Activated CD4-positive, alpha-beta T cell treated with anti-CD3 and anti-CD28 coated beads for 1 hour (primary cell): ENCODE measurements around the gene AFDN.

Source experiments
- DNase-seq: peaks from one replicate; pipeline ENCODE4 v3.0.0-alpha.2; 2020

Gene AFDN

DNA sequence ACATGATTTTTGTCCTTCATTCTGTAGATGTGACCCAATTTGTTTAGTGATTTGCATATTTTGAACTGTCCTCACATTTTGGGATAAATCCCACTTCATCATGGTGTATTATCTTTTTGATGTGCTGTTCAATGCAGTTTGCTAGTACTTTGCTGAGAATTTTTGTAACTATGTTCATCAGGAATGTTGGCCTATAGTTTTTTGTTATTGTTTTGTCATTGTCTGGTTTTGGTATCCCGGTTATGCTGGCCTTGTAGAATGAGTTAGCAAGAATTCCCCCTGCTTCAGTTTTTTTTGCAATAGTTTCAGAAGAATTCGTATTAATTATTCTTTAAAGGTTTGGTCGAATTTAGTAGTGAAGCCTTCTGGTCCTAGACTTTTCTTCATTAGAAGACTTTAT is 182.6 kb downstream of the AFDN start:
- DNase-seq: no peak

DNA sequence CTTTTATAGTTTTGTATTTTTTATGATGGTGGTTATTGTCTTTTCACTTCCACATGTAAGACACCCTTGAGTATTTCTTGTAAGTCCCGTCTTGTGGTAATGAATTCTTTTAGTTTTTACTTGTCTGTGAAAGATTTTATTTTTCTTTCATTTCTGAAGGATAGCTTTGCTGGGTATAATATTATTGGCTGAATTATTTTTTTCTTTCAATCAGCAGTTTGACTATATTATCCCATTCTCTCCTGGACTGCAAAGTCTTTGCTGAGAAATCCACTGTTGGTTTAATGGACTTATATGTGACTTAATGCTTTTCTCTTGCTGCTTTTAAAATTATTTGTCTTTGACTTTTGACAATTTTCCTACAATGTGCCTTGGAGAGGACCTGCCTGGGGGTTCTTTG is 184.6 kb downstream of the AFDN start:
- no peak for DNase-seq

DNA sequence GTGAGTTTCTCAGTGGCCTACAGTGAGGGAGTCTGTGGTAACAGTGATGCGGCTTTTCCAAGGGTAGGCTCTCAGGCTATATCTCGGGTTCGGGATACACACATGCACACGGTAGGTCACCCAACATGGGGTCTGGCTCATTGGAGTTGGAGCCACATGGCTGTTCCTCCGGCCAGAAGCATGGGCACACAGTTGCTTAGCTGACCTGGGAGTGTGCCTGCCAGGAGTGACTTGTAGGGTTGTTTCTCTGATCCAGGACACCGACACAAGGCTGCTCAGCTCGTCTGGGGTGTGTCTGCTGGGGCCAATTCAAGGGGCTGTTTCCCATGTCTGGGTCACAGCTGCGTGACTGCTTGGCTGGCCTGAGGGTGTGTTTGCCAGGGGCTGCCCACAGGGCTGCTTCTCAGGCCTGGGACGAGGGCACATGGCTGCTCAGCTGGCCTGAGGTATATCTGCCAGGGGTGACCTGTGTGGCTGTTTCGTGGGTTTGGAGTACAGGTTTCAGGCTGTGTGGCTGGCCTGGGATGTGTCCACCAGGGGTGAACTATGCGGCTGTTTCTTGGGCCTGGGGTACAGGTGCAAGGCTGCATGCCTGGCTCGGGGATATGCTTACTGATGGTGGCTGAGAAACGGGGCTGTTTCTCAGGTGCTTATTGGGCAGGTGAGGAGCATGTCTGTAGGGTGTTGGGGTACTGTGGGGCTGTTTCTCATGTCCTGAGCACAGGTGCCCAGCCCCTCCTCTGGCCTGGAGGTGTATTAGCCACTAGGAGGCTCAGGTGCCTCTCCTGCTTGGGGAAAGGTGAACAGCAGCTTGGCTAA is 185.9 kb downstream of the AFDN start:
- no peak for DNase-seq

DNA sequence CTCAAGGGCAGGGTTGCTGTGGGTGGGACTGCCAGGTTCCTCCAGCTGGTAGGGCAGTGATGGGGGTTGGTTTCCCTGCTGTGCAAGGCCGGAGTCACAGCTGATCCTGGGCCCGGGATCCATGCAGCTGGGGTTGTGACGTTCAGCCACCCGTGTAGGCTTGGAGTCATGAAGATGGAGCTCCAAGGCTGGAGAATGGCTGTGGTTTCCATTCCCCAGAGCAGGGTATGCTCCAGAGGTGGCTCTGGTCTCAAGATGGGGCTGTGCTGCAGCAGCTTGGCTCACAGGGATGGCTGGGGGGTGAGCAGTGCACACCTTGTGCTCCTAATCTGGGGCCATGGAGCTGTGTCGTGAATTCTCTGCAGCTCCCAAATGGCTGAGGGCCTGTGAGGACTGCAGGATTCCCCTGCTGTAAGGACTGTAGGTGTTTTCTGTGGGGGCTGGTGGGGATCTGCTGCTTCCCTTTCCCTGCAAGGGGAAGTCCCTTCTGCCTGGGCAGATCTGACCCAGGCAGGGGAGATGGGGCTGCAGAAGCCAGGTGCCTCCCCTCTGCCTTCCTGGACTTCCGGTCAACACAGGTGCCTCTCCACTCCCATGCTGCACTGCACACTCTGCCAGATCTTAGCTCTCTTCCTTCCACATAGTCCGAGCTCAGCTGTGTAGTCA is 186.7 kb downstream of the AFDN start:
- DNase-seq: no peak

DNA sequence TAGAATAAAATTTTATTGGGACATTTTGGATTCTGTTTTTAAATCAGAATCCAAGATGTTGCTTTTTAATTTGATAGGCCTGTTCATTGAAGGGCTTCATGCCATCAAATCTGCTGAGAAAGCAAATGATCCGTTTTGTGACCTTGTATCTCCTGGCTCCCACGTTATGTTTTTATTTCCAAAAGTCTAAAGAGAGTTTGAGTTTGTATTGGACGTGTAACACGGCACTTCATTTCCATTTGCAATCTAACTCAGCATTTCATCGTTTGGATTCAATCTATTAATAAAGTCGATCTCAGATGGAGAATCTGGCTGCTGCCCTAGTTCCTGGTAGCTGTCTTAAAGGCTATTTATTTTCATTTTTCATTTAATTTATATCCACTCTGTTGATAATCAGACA is 187.7 kb downstream of the AFDN start:
- DNase-seq: no peak

DNA sequence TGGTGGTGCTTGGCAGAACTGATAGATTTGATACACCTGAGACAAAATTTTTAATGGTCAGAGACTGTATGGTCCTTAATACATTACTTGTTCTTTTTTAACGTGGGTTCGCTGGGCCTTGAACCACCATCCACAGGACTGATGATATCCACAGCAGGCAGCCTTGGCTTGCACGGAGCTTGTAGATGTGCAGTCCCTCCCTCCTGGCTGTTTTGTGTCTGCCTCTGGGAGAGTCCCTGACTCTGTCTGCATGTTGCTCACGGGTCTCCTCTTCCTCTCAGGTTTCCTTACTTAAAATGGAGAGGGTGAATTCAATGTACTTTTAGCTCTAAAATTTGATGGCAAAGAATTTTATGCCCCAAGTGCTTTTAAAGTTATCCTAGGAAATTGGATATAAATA is 188.3 kb downstream of the AFDN start:
- no peak for DNase-seq

DNA sequence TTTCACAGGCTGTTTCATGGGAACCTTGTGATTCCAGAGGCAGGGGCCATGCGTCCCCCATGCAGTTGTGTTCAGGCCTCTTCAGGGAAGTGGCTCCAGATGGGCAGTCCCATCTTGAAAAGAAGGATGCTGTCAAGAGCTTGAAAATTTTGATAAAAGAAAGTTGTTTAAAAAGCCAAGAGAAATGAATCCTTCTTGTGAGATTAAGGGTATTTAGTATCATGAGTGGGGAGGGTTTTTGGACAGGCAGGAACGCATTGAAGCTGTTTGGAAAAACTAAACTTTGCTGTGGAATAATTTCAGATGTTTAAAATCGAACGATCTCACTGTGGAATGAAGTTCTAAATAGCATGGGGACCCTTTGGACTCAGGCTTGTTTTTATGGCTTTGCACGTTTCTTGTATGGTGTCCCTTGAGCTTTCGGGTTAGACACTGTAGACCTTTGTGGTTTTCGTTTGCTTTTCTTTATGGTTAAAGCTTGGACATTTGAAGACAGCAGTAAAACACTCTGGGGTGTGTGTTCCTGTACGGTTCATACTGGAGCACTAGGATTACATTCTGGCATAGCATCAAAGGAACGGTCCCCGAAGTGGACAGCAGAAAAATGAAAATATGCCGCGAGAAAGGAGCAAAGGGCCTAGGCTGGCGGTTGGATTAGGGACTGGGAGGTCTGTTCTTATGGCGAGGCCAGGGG is 188.9 kb downstream of the AFDN start:
- no peak for DNase-seq

DNA sequence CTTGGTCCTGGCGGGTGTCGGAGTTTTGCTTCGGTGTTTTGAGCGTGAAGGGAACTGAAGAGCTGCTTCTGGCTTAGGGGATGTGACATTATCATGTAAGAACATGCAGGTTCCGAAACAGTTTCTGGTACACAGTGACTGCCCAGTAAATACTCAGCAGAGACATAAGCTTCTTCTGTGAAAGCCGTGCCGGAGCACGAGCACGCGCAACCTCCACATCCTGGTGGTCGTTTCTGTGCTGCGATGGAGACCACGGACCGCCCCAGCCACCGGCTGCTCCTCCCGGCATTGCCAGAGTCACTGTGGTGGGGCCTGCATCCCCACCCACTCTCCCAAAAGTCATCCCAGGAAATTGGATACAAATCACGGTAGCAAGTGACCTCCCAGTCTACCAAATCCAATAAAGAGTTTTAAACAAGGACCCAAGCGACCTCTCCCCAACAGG is 189.5 kb downstream of the AFDN start:
- DNase-seq: no peak

DNA sequence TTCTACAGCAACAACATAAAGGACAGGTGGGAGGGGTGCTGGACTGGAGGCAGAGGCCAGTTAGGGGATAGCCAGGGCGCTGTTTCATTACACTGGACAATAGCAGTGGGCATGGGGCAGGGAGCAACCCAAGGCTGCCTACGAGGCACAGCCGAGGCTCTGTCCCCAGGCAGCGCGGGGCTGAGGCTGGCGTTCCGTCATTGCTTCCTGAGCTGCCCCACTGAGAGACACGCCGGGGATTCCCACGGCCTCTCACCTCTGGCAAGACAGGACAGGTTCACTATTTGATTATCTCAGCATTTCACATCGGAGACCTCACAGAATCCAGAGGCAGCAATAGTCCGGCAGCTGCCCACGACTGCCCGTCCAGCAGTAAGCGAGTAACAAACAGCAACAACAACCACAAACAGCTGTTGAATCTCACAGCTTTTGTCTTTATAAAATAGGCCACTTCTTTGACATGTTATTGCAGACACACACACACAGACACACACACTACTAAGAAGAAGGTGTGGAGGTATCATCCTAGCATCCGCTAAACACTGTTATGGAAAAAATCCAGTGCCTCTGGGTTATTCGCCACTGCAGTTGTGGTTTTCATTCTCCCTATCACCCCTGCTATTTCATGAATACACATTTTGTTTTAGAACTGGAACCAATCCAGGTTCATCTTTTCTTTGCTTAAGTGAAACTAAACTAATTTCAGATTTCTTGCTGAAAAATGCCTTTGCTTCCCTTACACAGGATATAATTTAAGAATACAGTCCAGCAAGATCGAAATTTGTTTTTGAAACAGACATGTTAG is 190.2 kb downstream of the AFDN start:
- no peak for DNase-seq

DNA sequence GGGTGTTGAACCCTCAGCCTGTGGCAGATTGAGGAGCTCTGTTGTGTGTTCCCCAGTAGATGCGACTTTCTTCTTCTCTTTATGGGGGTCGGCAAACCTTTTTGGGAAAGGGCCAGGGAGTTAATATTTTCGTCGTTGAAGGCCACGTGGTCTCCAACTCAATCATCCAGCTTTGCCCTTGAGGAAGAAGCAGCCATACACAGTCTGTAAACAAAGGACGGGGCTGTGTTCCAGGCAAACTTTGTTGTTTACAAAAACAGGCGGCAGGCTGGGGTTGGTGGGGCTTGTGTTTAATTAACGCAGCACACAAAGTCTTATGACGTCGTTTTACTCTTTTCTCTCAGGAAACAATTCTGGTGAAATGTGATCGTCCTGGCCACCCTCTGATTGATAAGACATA is 190.9 kb downstream of the AFDN start:
- DNase-seq: no peak

DNA sequence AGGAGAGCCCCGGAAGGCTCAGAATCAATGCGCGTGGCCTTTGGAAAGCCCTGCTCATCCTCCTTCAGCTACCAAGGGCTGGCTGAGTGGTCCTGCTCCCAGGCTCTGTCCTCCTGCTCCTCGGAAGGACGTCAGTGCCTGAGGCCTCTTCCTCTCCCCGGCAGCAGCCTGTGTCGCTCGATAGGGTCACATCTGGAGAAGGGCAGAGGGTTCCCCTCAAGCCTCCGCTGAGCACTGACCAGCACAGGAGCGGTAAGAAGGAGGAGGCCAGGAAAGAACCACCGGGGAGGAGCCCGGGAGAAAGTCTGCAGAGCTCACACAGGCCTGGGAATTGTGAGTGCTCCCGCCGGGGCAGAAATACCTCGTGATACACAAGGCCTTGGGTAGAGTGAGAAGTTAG is 192.0 kb downstream of the AFDN start:
- DNase-seq: no peak

DNA sequence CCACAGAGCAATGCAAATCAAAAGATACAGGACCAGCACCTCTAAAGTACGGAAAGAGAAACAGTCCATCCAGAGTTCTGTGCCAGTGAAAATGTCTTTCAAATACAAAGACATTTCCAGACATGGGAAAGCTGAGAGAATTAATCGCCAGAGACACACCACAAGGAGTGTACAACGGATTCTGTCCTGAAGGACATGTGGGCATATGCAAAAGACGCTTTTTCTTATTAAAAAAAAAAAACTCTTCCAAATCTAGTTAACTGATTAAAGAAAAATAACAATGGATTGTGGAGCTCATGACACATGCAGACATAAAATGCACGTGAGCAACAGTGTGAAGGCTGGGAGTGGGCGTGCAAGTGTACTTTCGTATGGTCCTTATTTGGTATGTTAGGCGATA is 193.5 kb downstream of the AFDN start:
- DNase-seq: no peak

DNA sequence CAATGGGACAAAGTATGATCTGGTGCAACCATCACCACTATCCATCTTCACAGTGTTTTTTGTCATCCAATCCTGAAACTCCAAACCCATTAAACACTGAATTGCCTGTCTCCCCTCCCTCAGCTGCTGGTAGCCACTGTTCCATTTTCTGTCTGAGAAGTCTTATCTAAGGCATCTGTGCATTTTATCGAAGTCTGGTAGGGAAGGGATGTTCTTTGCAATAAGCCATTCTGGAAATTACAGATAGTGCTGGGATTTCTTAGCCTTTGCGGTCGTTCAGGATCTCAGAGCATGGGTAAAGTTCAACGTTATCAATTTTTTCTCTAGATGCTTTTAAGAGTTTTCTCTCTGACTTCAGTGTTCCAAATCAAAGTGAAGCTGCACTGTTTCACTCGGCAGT is 194.9 kb downstream of the AFDN start:
- DNase-seq: no peak
